GM15510 (cell line): ENCODE results near the gene CEACAM5.

Experiments
- POLR2A ChIP-seq: IDR thresholded peaks from 3 replicates; pipeline ENCODE4 v1.6.1; 2011; ENCODE audit warnings: borderline replicate concordance; ENCODE audit not compliant: insufficient read length; ENCODE audit errors: extremely low read depth

CEACAM5 gene

GRCh38 chr19:41708481-41708880 is at the start of gene CEACAM5:
Gene CEACAM5 (plus strand): TSS chr19:41708626. CDS start chr19:41708732, 106 bp downstream.
- no peak for TF ChIP-seq POLR2A

- no peak for TF ChIP-seq POLR2A
These were observed 42.4 kb upstream of the CEACAM5 start for GRCh38 chr19:41666075-41666474.

GRCh38 chr19:41668315-41668714 is 40.1 kb upstream of the CEACAM5 start:
- no peak for TF ChIP-seq POLR2A

GRCh38 chr19:41670755-41671154 is 37.7 kb upstream of the CEACAM5 start:
- TF ChIP-seq POLR2A, result no peak

- no peak for TF ChIP-seq POLR2A
These were observed 36.9 kb upstream of the CEACAM5 start for GRCh38 chr19:41671486-41671885.

GRCh38 chr19:41682437-41682836 is 26.0 kb upstream of the CEACAM5 start:
- no peak for TF ChIP-seq POLR2A

- TF ChIP-seq POLR2A, result no peak
These were observed 21.0 kb upstream of the CEACAM5 start for GRCh38 chr19:41687419-41687818.

GRCh38 chr19:41688098-41688497 is 20.3 kb upstream of the CEACAM5 start, which contains the start of gene CEACAM7:
Gene CEACAM7 (minus strand): TSS chr19:41688270. CDS start chr19:41688165, 105 bp downstream.
- no peak for TF ChIP-seq POLR2A

GRCh38 chr19:41688687-41689086 is 19.7 kb upstream of the CEACAM5 start:
- no peak for TF ChIP-seq POLR2A

- TF ChIP-seq POLR2A, result no peak
These were observed 18.2 kb upstream of the CEACAM5 start for GRCh38 chr19:41689993-41690800.

GRCh38 chr19:41690801-41691065 is 17.7 kb upstream of the CEACAM5 start:
- TF ChIP-seq POLR2A, result no peak

GRCh38 chr19:41691268-41691970 is 17.0 kb upstream of the CEACAM5 start:
- TF ChIP-seq POLR2A, result no peak

GRCh38 chr19:41694196-41694595 is 14.2 kb upstream of the CEACAM5 start:
- no peak for TF ChIP-seq POLR2A

- no peak for TF ChIP-seq POLR2A
These were observed 13.4 kb upstream of the CEACAM5 start for GRCh38 chr19:41694831-41695635.

- no peak for TF ChIP-seq POLR2A
These were observed 12.7 kb upstream of the CEACAM5 start for GRCh38 chr19:41695745-41696144.
